A549 (cell line): ENCODE results near the gene TTC39B. TPM values are rescaled to one million over a fixed set of nuclear protein-coding genes. Genes with fewer than 3 reads are reported as not detected.

Experiments used
- ATAC-seq, 2 experiments: fragments of 200-7000 bp in 1 of 2; fragments of >200 bp in 1 of 2; cut with Nextera tagmentation in 1 of 2; cut with Tn5 transposase in 1 of 2; 3 replicates each; pipeline versions ENCODE4 v1.8.0 to v1.9.1; 2018 to 2020; ENCODE audit warnings: mild to moderate bottlenecking in 1 of 2, moderate library complexity in 1 of 2
- CTCF ChIA-PET: fragments of 300-600 bp; sonication (Branson Sonifier 250); formaldehyde crosslinking; extraction: SDS; loops from one replicate; lab custom pipeline; 2021; ENCODE audit warnings: antibody characterized with exemption, inconsistent platforms; lab: Yijun Ruan, JAX
- POLR2A ChIA-PET: fragments of 350-600 bp; formaldehyde crosslinking; extraction: SDS; loops from one replicate; lab custom pipeline; 2021; ENCODE audit warnings: antibody characterized with exemption, inconsistent platforms; lab: Yijun Ruan, JAX
- DNase-seq, 2 experiments: peaks; one replicate each; pipeline versions ENCODE4 v3.0.0 to v3.0.0-alpha.2; 2011 to 2016; ENCODE audit warnings: low read depth in 1 of 2, low spot score in 1 of 2
- FAIRE-seq: peaks from 2 replicates; lab custom pipeline; 2011; peaks lifted over from hg19 to GRCh38; lab: Jason Lieb, UNC
- H3K27ac ChIP-seq, 2 experiments: fragments of >200 bp; sonication (Bioruptor Twin); formaldehyde crosslinking; 3 replicates each; pipeline ENCODE4 v1.5.1; 2016 to 2017
- H3K4me1 ChIP-seq: fragments of >200 bp; sonication (Bioruptor Twin); formaldehyde crosslinking; 3 replicates; pipeline ENCODE4 v1.6.1; 2016
- H3K4me2 ChIP-seq: fragments of >200 bp; sonication (Bioruptor Twin); formaldehyde crosslinking; 3 replicates; pipeline ENCODE4 v1.6.1; 2016
- H3K4me3 ChIP-seq: fragments of >200 bp; sonication (Bioruptor Twin); formaldehyde crosslinking; 3 replicates; pipeline ENCODE4 v1.5.1; 2016
- H3K9me3 ChIP-seq: fragments of >200 bp; sonication (Bioruptor Twin); formaldehyde crosslinking; 3 replicates; pipeline ENCODE4 v1.6.1; 2016
- CBX8 ChIP-seq: fragments of 200-600 bp; sonication (generic); IDR thresholded peaks from 2 replicates; pipeline ENCODE4 v1.6.1; 2016
- CTCF ChIP-seq: fragments of >200 bp; sonication (Bioruptor Twin); formaldehyde crosslinking; IDR thresholded peaks from 3 replicates; pipeline ENCODE4 v1.5.1; 2016
- EHMT2 ChIP-seq: fragments of 200-600 bp; sonication (generic); IDR thresholded peaks from 2 replicates; pipeline ENCODE4 v1.6.1; 2016; ENCODE audit warnings: antibody characterized with exemption, low read depth, mild to moderate bottlenecking, moderate library complexity
- ELK1 ChIP-seq: fragments of 150-350 bp; IDR thresholded peaks from 2 replicates; pipeline ENCODE4 v1.6.1; 2014; ENCODE audit warnings: low read depth, mild to moderate bottlenecking, low read length
- EP300 ChIP-seq, 2 experiments: fragments of >200 bp; sonication (Bioruptor Twin); formaldehyde crosslinking; IDR thresholded peaks; 2 replicates in 1 of 2; 3 replicates in 1 of 2; pipeline ENCODE4 v1.6.1; 2016 to 2017
- ESRRA ChIP-seq: fragments of 150-350 bp; IDR thresholded peaks from 2 replicates; pipeline ENCODE4 v1.6.1; 2014; ENCODE audit warnings: mild to moderate bottlenecking, low read length, borderline replicate concordance
- FOSL2 ChIP-seq, 2 experiments: fragments of 450-650 bp in 1 of 2; fragments of >200 bp in 1 of 2; sonication (Bioruptor Twin) in 1 of 2; formaldehyde crosslinking; IDR thresholded peaks; 2 replicates each; pipeline versions ENCODE4 v1.5.0 to v1.6.1; 2016 to 2020; ENCODE audit warnings: mild to moderate bottlenecking in 1 of 2, moderate library complexity in 1 of 2
- FOXS1 ChIP-seq: fragments of 250-450 bp; sonication (Bioruptor Pico); IDR thresholded peaks from 2 replicates; pipeline ENCODE4 v1.5.0; 2020; ENCODE audit warnings: mild to moderate bottlenecking, moderate library complexity
- HDAC2 ChIP-seq: fragments of 200-600 bp; sonication (generic); IDR thresholded peaks from 2 replicates; pipeline ENCODE4 v1.6.1; 2016
- HEYL ChIP-seq: fragments of 250-450 bp; sonication (Bioruptor Pico); IDR thresholded peaks from 2 replicates; pipeline ENCODE4 v1.8.0; 2021; ENCODE audit warnings: mild to moderate bottlenecking, moderate library complexity
- JUN ChIP-seq, 2 experiments: fragments of >200 bp; sonication (Bioruptor Twin); formaldehyde crosslinking; IDR thresholded peaks; 2 replicates in 1 of 2; 3 replicates in 1 of 2; pipeline ENCODE4 v1.6.1; 2016 to 2017
- KDM1A ChIP-seq: fragments of 200-600 bp; sonication (generic); IDR thresholded peaks from 2 replicates; pipeline ENCODE4 v1.6.1; 2016; ENCODE audit warnings: low read depth, mild to moderate bottlenecking
- MAFK ChIP-seq: fragments of 450-650 bp; IDR thresholded peaks from 2 replicates; pipeline ENCODE4 v1.6.1; 2014; ENCODE audit not compliant: partially characterized antibody
- MAX ChIP-seq: IDR thresholded peaks from 2 replicates; pipeline ENCODE4 v1.6.1; 2012
- MAZ ChIP-seq: fragments of 150-350 bp; IDR thresholded peaks from 2 replicates; pipeline ENCODE4 v1.6.1; 2014; ENCODE audit warnings: antibody characterized with exemption, low read depth, low read length, borderline replicate concordance
- MYC ChIP-seq: IDR thresholded peaks from 2 replicates; pipeline ENCODE4 v1.6.1; 2012; ENCODE audit warnings: mild to moderate bottlenecking, inconsistent platforms, low read length, improper control_type of control experiment, borderline replicate concordance
- PHF8 ChIP-seq: fragments of 200-600 bp; sonication (generic); IDR thresholded peaks from 2 replicates; pipeline ENCODE4 v1.6.1; 2016; ENCODE audit warnings: low read depth, mild to moderate bottlenecking, antibody characterized with exemption, moderate library complexity, borderline replicate concordance
- RARB ChIP-seq: fragments of 250-450 bp; sonication (Bioruptor Pico); IDR thresholded peaks from 2 replicates; pipeline ENCODE4 v1.8.0; 2021; ENCODE audit warnings: mild to moderate bottlenecking, moderate library complexity
- RCOR1 ChIP-seq: fragments of 150-350 bp; IDR thresholded peaks from 2 replicates; pipeline ENCODE4 v1.6.1; 2014; ENCODE audit warnings: antibody characterized with exemption, low read length, low read depth
- SMC3 ChIP-seq: fragments of >200 bp; sonication (Bioruptor Twin); formaldehyde crosslinking; IDR thresholded peaks from 3 replicates; pipeline ENCODE4 v1.6.1; 2018; ENCODE audit warnings: inconsistent platforms
- SREBF2 ChIP-seq: fragments of 450-650 bp; IDR thresholded peaks from 2 replicates; pipeline ENCODE4 v1.6.1; 2014; ENCODE audit warnings: mild to moderate bottlenecking, moderate library complexity
- TFCP2L1 ChIP-seq: fragments of 250-450 bp; sonication (Bioruptor Pico); IDR thresholded peaks from 2 replicates; pipeline ENCODE4 v1.5.0; 2021; ENCODE audit warnings: mild to moderate bottlenecking
- USF2 ChIP-seq: fragments of 450-650 bp; IDR thresholded peaks from 2 replicates; pipeline ENCODE4 v1.6.1; 2014; ENCODE audit warnings: antibody characterized with exemption
- ZSCAN20 ChIP-seq: fragments of 250-450 bp; sonication (Bioruptor Pico); IDR thresholded peaks from 2 replicates; pipeline ENCODE4 v1.8.0; 2022; ENCODE audit warnings: mild to moderate bottlenecking, moderate library complexity
- WGBS: methylation state at CpG from one replicate; pipeline ENCODE4 v1.1.6; 2017; ENCODE audit errors: missing lambda C conversion rate; 5-methylcytosine and 5-hydroxymethylcytosine counted together
- polyA plus RNA-seq, 4 experiments: library from polyadenylated mRNA; depleted of rRNA in 3 of 4; stranded (reverse); fragments of >200 nt; fragmentation: RNase III in 1 of 4; extraction: RNeasy Plus Mini Kit Qiagen cat#74134 plus additional on column Dnase treatment in 1 of 4; gene quantifications; 2 replicates in 3 of 4; 3 replicates in 1 of 4; pipeline ENCODE4 v1.2.3, GENCODE V29; 2011 to 2017
- TF ChIP-seq, protein P1 (sequence below): fragments of >200 bp; sonication (Bioruptor Twin); formaldehyde crosslinking; IDR thresholded peaks from 2 replicates; pipeline ENCODE4 v1.6.1; 2016
- TF ChIP-seq, protein P2 (sequence below): IDR thresholded peaks from 2 replicates; pipeline ENCODE4 v1.6.1; 2012
- TF ChIP-seq, protein P3 (sequence below): fragments of 250-450 bp; sonication (Bioruptor Pico); IDR thresholded peaks from 2 replicates; pipeline ENCODE4 v1.5.0; 2021; ENCODE audit warnings: mild to moderate bottlenecking, moderate library complexity, borderline replicate concordance

Gene TTC39B
- polyA plus RNA-seq, 2 of the 4 experiments (the other 2 are of a cell fraction): 0.94 to 4.4 TPM

DNA sequence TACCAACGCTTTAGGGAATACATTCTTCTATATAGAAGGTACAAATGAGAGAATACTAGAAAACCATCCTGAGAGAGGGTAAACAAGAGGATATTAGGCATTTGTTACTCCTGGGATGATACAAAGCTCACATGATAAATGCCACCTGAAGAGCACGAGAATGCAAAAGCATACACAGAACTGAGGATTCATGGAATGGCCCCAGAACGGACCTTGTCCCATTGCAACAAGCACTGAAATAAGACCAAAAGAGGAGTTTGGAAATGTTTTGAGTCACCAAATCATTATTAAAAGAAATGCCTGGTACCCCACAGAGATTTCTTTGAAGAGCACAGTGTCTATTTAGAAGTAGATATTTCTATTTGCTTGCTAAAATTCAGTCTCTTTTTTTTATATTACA lies 173.5 kb downstream of the TTC39B start (continued):
- no peak for TF ChIP-seq CTCF
- TF ChIP-seq MAX: no peak
- TF ChIP-seq MAFK: no peak

DNA sequence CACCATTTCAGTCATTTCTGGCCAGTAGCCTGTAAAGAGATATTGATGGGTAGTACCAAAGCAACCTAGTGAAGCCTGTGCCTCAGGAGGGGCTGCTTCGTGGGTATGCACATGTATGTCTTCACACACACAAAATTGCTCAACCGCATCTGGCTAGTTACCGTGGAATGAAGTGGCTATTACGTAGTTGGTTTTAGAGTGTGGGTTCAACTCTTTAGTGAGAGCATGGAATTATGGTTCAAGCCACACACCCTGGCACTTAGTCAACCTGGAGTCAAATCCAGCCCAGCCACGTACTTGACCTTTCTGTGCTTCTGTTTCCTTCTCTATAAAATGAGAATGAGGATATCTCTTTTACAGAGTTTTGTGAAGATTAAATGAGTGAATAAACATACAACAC lies 174.9 kb downstream of the TTC39B start:
- H3K4me2 ChIP-seq: no peak overlapping the region
- TF ChIP-seq CBX8 (no peak), EP300 (IDR thresholded peaks at IDR 0.05) (no peak), USF2 (no peak), SMC3 (no peak), HEYL (CRISPR knock-in tag) (no peak), HDAC2 (no peak), RCOR1 (no peak), MAZ (no peak), ZSCAN20 (CRISPR knock-in tag) (no peak), PHF8 (no peak), KDM1A (no peak), RARB (CRISPR knock-in tag) (no peak), MYC (no peak), ELK1 (no peak), FOXS1 (CRISPR knock-in tag) (no peak)
- TF ChIP-seq, protein P1, sequence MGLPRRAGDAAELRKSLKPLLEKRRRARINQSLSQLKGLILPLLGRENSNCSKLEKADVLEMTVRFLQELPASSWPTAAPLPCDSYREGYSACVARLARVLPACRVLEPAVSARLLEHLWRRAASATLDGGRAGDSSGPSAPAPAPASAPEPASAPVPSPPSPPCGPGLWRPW: no peak
- TF ChIP-seq, all 56 proteins: peak for 0
- WGBS: 17% methylated on average over 5 of the region's 5 CpGs
- ChIA-PET POLR2A (no interaction called here), CTCF (no interaction called here)
- DNase-seq: no peak
- no peak for ATAC-seq
- FAIRE-seq: no peak
- Histone ChIP-seq H3K9me3 (no peaks in the 10 kb centered on the region), H3K27ac (no peak overlapping the region), H3K4me1 (no peaks in the 10 kb centered on the region), H3K4me3 (no peak overlapping the region)

GRCh38 chr9:15131094-15131493 lies 175.9 kb downstream of the TTC39B start:
- POLR2A ChIA-PET: no interaction called here

More at GRCh38 chr9:15131094-15131493, 175.9 kb downstream of the TTC39B start:
- ATAC-seq: no peak
- H3K4me3 ChIP-seq: no peak overlapping the region
- CTCF ChIA-PET: no interaction called here
- WGBS: 68% methylated on average over 5 of the region's 5 CpGs
- no peaks in the 10 kb centered on the region for H3K4me1 ChIP-seq
- H3K27ac ChIP-seq: no peak overlapping the region
- H3K4me2 ChIP-seq: no peak overlapping the region
- H3K9me3 ChIP-seq: no peaks in the 10 kb centered on the region
- FAIRE-seq: no peak
- no peak for DNase-seq
- no peak for TF ChIP-seq MYC
- no peak for TF ChIP-seq EP300 (IDR thresholded peaks at IDR 0.05)
- no peak for TF ChIP-seq JUN (IDR thresholded peaks at IDR 0.05)
- no peak for TF ChIP-seq ESRRA
- TF ChIP-seq TFCP2L1 (CRISPR knock-in tag): no peak
- TF ChIP-seq, protein P2, sequence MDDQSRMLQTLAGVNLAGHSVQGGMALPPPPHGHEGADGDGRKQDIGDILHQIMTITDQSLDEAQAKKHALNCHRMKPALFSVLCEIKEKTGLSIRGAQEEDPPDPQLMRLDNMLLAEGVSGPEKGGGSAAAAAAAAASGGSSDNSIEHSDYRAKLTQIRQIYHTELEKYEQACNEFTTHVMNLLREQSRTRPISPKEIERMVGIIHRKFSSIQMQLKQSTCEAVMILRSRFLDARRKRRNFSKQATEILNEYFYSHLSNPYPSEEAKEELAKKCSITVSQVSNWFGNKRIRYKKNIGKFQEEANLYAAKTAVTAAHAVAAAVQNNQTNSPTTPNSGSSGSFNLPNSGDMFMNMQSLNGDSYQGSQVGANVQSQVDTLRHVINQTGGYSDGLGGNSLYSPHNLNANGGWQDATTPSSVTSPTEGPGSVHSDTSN: no peak
- TF ChIP-seq CTCF: no peak
- TF ChIP-seq HEYL (CRISPR knock-in tag): no peak
- no peak for TF ChIP-seq EHMT2
- TF ChIP-seq, protein P3, sequence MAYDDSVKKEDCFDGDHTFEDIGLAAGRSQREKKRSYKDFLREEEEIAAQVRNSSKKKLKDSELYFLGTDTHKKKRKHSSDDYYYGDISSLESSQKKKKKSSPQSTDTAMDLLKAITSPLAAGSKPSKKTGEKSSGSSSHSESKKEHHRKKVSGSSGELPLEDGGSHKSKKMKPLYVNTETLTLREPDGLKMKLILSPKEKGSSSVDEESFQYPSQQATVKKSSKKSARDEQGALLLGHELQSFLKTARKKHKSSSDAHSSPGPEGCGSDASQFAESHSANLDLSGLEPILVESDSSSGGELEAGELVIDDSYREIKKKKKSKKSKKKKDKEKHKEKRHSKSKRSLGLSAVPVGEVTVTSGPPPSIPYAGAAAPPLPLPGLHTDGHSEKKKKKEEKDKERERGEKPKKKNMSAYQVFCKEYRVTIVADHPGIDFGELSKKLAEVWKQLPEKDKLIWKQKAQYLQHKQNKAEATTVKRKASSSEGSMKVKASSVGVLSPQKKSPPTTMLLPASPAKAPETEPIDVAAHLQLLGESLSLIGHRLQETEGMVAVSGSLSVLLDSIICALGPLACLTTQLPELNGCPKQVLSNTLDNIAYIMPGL: no peak
- no peak for TF ChIP-seq FOSL2 (IDR thresholded peaks at IDR 0.05)
- no peak for TF ChIP-seq FOSL2 (CRISPR knock-in tag; IDR thresholded peaks at IDR 0.05)
- TF ChIP-seq SREBF2: no peak
